SK-N-SH (cell line): ENCODE results near the gene TUBB1.

Experiments
- EZH2phosphoT487 ChIP-seq: fragments of 200-600 bp; sonication (generic); IDR thresholded peaks from 2 replicates; pipeline ENCODE4 v1.6.1; 2017; ENCODE audit warnings: low read depth, mixed run types, mild to moderate bottlenecking, antibody characterized with exemption, moderate library complexity, borderline replicate concordance
- MXI1 ChIP-seq: IDR thresholded peaks from 2 replicates; pipeline ENCODE4 v1.6.1; 2012; ENCODE audit warnings: mild to moderate bottlenecking, low read depth, low read length, improper control_type of control experiment
- POLR2AphosphoS5 ChIP-seq: IDR thresholded peaks from 2 replicates; pipeline ENCODE4 v1.6.1; 2012; ENCODE audit warnings: low read depth, low read length
- TAF1 ChIP-seq: IDR thresholded peaks from 2 replicates; pipeline ENCODE4 v1.6.1; 2012; ENCODE audit warnings: low read depth, mild to moderate bottlenecking, low read length, moderate library complexity, borderline replicate concordance
- YY1 ChIP-seq: IDR thresholded peaks from 2 replicates; pipeline ENCODE4 v1.4.0; 2012; ENCODE audit warnings: low read depth, mild to moderate bottlenecking
- TF ChIP-seq, protein P1 (sequence below): fragments of 200-600 bp; sonication (generic); IDR thresholded peaks from 2 replicates; pipeline ENCODE4 v1.6.1; 2017; ENCODE audit warnings: antibody characterized with exemption, mild to moderate bottlenecking, moderate library complexity
- TF ChIP-seq, protein P2 (sequence below): IDR thresholded peaks from 2 replicates; pipeline ENCODE4 v1.4.0; 2012; ENCODE audit warnings: low read depth
- TF ChIP-seq, protein P3 (sequence below): fragments of 150-350 bp; IDR thresholded peaks from 2 replicates; pipeline ENCODE4 v1.6.1; 2017; ENCODE audit warnings: antibody characterized with exemption, low read length, low read depth, borderline replicate concordance
- TF ChIP-seq, protein P4 (sequence below): IDR thresholded peaks from 2 replicates; pipeline ENCODE4 v1.4.0; 2012; ENCODE audit warnings: low read depth, borderline replicate concordance

DNA sequence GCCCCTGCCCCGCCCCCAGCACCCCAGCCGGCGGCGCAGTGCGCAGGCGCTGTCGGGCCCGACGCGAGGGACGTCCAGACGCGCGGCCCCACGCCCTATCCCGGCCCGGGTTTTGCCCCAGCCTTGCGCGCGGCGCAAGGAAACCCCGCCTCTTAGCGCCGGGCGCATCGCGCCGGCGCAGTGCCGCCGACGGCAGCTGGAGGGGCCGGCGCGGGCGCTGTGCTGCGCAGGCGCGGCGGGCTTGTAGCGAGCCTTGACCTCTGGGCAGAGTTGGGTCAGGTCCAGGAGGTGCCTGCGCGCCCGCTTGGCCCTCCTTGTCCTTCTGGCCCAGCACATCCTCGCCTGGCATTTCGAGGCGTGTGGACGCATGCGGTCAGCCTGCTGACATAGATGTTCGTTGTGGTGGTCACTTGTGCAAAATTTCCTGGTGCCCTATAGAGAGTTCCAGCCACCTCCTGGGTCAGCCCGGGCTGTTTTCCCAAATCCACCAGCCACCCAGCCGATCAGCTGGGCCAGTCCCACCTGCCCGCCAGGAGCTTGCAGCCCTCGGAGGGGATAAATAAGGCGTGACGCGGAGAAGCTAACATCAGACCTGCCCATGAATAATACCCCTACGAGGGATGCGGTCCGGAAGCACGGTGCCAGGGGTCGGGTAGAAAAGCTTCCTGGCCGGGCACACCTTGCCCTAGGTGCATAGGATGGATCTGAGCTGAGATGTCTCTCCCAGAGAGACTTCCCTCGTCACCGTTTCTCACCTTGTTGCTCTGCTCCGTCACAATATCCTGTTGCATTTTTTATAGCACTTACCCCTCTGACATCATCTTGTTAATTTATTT lies 23.8 kb downstream of the TUBB1 start:
- TF ChIP-seq, protein P1, sequence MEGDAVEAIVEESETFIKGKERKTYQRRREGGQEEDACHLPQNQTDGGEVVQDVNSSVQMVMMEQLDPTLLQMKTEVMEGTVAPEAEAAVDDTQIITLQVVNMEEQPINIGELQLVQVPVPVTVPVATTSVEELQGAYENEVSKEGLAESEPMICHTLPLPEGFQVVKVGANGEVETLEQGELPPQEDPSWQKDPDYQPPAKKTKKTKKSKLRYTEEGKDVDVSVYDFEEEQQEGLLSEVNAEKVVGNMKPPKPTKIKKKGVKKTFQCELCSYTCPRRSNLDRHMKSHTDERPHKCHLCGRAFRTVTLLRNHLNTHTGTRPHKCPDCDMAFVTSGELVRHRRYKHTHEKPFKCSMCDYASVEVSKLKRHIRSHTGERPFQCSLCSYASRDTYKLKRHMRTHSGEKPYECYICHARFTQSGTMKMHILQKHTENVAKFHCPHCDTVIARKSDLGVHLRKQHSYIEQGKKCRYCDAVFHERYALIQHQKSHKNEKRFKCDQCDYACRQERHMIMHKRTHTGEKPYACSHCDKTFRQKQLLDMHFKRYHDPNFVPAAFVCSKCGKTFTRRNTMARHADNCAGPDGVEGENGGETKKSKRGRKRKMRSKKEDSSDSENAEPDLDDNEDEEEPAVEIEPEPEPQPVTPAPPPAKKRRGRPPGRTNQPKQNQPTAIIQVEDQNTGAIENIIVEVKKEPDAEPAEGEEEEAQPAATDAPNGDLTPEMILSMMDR = no peak
- TF ChIP-seq EZH2phosphoT487 (no peak), TAF1 (no peak), YY1 (no peak), MXI1 (peak; percentile 35), POLR2AphosphoS5 (peak; percentile 40; the same call in 1 of the 2 replicates)
- TF ChIP-seq, protein P2, sequence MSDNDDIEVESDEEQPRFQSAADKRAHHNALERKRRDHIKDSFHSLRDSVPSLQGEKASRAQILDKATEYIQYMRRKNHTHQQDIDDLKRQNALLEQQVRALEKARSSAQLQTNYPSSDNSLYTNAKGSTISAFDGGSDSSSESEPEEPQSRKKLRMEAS = no peak; the same call in 1 of the 2 replicates
- TF ChIP-seq, protein P3, sequence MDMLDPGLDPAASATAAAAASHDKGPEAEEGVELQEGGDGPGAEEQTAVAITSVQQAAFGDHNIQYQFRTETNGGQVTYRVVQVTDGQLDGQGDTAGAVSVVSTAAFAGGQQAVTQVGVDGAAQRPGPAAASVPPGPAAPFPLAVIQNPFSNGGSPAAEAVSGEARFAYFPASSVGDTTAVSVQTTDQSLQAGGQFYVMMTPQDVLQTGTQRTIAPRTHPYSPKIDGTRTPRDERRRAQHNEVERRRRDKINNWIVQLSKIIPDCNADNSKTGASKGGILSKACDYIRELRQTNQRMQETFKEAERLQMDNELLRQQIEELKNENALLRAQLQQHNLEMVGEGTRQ = no peak
- TF ChIP-seq, protein P4, sequence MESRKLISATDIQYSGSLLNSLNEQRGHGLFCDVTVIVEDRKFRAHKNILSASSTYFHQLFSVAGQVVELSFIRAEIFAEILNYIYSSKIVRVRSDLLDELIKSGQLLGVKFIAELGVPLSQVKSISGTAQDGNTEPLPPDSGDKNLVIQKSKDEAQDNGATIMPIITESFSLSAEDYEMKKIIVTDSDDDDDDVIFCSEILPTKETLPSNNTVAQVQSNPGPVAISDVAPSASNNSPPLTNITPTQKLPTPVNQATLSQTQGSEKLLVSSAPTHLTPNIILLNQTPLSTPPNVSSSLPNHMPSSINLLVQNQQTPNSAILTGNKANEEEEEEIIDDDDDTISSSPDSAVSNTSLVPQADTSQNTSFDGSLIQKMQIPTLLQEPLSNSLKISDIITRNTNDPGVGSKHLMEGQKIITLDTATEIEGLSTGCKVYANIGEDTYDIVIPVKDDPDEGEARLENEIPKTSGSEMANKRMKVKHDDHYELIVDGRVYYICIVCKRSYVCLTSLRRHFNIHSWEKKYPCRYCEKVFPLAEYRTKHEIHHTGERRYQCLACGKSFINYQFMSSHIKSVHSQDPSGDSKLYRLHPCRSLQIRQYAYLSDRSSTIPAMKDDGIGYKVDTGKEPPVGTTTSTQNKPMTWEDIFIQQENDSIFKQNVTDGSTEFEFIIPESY = no peak
